ENCODE measurements around the gene IQCN. TPM values are rescaled to one million over a fixed set of nuclear protein-coding genes. Genes with fewer than 3 reads are reported as not detected.

IQCN gene
- total and polyA plus RNA-seq, 2 donors (not counting 1 experiment from before 2014, with no cell fraction given), result 52.0 to 63.6 TPM

DNA sequence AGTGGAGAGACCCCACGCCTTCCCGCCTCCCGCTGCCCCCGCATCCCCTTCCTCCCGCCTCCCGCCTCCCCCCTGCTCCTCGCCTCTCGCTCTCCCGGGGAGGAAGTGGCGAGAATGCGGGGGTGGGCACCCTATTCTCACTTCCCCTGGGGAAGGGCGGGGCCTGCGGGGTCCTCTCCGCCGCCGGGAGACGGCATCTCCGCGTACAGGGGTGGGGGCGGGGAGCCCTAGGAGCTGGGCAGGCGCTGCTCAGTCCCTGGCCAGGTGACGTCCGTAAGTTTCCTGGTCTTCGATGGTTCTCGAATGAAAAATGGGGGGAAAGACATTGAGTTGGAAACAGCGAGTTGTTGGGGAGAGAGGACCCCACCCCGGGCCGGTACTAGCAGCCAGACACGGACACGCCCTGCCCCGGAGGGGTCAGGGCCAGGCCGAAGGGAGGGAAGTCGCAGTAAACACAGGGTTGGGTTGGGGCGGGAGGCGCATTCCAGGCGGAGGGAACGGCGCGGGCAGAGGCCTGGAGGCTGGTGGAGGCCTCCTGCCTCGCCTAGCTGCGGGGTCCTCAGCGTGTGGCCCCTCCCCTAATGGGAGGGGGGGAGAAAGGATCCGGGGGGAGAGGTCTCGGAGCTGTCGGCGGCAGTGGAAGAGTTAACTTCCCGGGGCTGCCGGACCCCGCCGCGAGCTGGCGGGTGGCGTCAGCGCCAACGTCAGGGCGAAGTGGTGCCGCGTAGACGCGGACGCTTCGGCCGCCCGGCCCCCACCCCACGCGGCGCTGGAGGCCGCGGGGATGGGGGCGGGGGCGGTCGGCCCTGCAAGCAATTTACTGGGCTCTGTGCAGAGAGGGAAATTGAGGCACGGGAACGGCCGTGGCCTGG is 17.6 kb upstream of the IQCN start:
- no peaks in the 10 kb centered on the region for H3K36me3 ChIP-seq (replicated peaks in 1 of 2; ENCODE audit: control extremely low read depth in 1 of 2, control insufficient read depth in 1 of 2, extremely low read depth in 1 of 2, insufficient read depth in 2 of 2, low read length in 1 of 2)
- H3K27me3 ChIP-seq (replicated peaks in 1 of 4; ENCODE audit: control extremely low read depth in 1 of 4, control insufficient read depth in 3 of 4, insufficient read depth in 4 of 4, low read length in 3 of 4), result no peaks in the 10 kb centered on the region
- Mint-ChIP-seq H3K4me1 (peaks cover 60% of the 10 kb centered on the region), H3K4me3 (peak overlapping the region; percentile 82), H3K9me3 (ENCODE audit: insufficient read depth) (no peaks in the 10 kb centered on the region), H3K27ac (peak overlapping the region; percentile 93), H3K27me3 (no peaks in the 10 kb centered on the region)
- peak; percentile 95 for DNase-seq
- peaks cover 5% of the 10 kb centered on the region for H3K79me2 ChIP-seq (ENCODE audit: control insufficient read depth, insufficient read depth, low read length)
- intact Hi-C loops (cut with micrococcal nuclease), result loop anchor here (5.0 kb wide), 1 partner anchor 270 kb away; no protein-coding TSS in a partner anchor
- CTCF ChIA-PET, result interaction anchor here (0.6 to 6.5 kb wide), 10 partner anchors 10 to 37 kb away, joined by 3 to 138 read pairs (median 5); partner anchors contain the start of genes JUND and LSM4
- H3K4me3 ChIP-seq (ENCODE audit: control extremely low read depth in 1 of 5, extremely low read depth in 1 of 5, insufficient read depth in 1 of 5, low read depth in 2 of 5, low read length in 4 of 5), result peak overlapping the region; percentile 48 to 99 (median 90)
- H3K4me1 ChIP-seq (ENCODE audit: control insufficient read depth in 2 of 2, insufficient read depth in 2 of 2, low read length in 2 of 2), result peaks cover 48 to 68% of the 10 kb centered on the region in 2 donors
- H3K27ac ChIP-seq (ENCODE audit: low read length in 2 of 2), result peak overlapping the region; percentile 100
- POLR2A ChIA-PET, result interaction anchor here (0.7 to 6.6 kb wide), 16 partner anchors 12 to 391 kb away, joined by 3 to 318 read pairs (median 4); partner anchors contain the start of genes CRTC1, JUND and LSM4
- peak; percentile 58 for ATAC-seq (ENCODE audit: low read depth)
- H3K9ac ChIP-seq (ENCODE audit: low read length), result peak overlapping the region; percentile 100
- no peaks in the 10 kb centered on the region for H4K20me1 ChIP-seq (ENCODE audit: control insufficient read depth, insufficient read depth, low read length, poor library complexity, severe bottlenecking)
- H3K4me2 ChIP-seq (replicated peaks; ENCODE audit: low read depth, low read length, poor library complexity, severe bottlenecking), result peak overlapping the region; percentile 99
- 1% methylated on average over 64 of the region's 75 CpGs for WGBS (ENCODE audit: insufficient coverage)
- peak overlapping the region; percentile 44 for H2AFZ ChIP-seq (ENCODE audit: insufficient read depth, low read depth, low read length, poor library complexity, severe bottlenecking)
- TF ChIP-seq, protein P1, sequence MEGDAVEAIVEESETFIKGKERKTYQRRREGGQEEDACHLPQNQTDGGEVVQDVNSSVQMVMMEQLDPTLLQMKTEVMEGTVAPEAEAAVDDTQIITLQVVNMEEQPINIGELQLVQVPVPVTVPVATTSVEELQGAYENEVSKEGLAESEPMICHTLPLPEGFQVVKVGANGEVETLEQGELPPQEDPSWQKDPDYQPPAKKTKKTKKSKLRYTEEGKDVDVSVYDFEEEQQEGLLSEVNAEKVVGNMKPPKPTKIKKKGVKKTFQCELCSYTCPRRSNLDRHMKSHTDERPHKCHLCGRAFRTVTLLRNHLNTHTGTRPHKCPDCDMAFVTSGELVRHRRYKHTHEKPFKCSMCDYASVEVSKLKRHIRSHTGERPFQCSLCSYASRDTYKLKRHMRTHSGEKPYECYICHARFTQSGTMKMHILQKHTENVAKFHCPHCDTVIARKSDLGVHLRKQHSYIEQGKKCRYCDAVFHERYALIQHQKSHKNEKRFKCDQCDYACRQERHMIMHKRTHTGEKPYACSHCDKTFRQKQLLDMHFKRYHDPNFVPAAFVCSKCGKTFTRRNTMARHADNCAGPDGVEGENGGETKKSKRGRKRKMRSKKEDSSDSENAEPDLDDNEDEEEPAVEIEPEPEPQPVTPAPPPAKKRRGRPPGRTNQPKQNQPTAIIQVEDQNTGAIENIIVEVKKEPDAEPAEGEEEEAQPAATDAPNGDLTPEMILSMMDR (IDR thresholded peaks at IDR 0.05), result no peak
- no peak for TF ChIP-seq EZH2 (IDR thresholded peaks at IDR 0.05; ENCODE audit: borderline replicate concordance, insufficient read depth, low read depth, low read length, poor library complexity, severe bottlenecking)
- no peaks in the 10 kb centered on the region for H3K9me3 ChIP-seq (ENCODE audit: control extremely low read depth in 1 of 3, control insufficient read depth in 2 of 3, insufficient read depth in 1 of 3, low read length in 2 of 3)
